Measurements from ENCODE around the gene ALG1L2.

GRCh38 chr3:130111185-130111864 lies 29.7 kb downstream of the ALG1L2 start:
- TF ChIP-seq EZH2phosphoT487 (IDR thresholded peaks at IDR 0.05; ENCODE audit: borderline replicate concordance, low read depth) (no peak), RAD21 (IDR thresholded peaks at IDR 0.05; ENCODE audit: low read length) (no peak), NFIC (IDR thresholded peaks at IDR 0.05; ENCODE audit: borderline replicate concordance) (no peak), CHD2 (IDR thresholded peaks at IDR 0.05; ENCODE audit: low read length, partially characterized antibody) (peak; percentile 32), TEAD4 (IDR thresholded peaks at IDR 0.05; ENCODE audit: borderline replicate concordance, insufficient read depth) (no peak), EP300 (IDR thresholded peaks at IDR 0.05; ENCODE audit: borderline replicate concordance in 1 of 2, low read depth in 1 of 2, low read length in 1 of 2) (no peak), SMC3 (IDR thresholded peaks at IDR 0.05; ENCODE audit: low read depth, low read length) (no peak), SIN3A (IDR thresholded peaks at IDR 0.05; ENCODE audit: borderline replicate concordance, low read depth, low read length) (no peak), MXI1 (IDR thresholded peaks at IDR 0.05; ENCODE audit: low read depth, low read length) (peak; percentile 88)
- TF ChIP-seq, protein P1, sequence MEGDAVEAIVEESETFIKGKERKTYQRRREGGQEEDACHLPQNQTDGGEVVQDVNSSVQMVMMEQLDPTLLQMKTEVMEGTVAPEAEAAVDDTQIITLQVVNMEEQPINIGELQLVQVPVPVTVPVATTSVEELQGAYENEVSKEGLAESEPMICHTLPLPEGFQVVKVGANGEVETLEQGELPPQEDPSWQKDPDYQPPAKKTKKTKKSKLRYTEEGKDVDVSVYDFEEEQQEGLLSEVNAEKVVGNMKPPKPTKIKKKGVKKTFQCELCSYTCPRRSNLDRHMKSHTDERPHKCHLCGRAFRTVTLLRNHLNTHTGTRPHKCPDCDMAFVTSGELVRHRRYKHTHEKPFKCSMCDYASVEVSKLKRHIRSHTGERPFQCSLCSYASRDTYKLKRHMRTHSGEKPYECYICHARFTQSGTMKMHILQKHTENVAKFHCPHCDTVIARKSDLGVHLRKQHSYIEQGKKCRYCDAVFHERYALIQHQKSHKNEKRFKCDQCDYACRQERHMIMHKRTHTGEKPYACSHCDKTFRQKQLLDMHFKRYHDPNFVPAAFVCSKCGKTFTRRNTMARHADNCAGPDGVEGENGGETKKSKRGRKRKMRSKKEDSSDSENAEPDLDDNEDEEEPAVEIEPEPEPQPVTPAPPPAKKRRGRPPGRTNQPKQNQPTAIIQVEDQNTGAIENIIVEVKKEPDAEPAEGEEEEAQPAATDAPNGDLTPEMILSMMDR (IDR thresholded peaks at IDR 0.05) = no peak
- TF ChIP-seq, protein P2, sequence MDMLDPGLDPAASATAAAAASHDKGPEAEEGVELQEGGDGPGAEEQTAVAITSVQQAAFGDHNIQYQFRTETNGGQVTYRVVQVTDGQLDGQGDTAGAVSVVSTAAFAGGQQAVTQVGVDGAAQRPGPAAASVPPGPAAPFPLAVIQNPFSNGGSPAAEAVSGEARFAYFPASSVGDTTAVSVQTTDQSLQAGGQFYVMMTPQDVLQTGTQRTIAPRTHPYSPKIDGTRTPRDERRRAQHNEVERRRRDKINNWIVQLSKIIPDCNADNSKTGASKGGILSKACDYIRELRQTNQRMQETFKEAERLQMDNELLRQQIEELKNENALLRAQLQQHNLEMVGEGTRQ (IDR thresholded peaks at IDR 0.05; ENCODE audit: borderline replicate concordance, low read depth, low read length) = no peak
- TF ChIP-seq, protein P3, sequence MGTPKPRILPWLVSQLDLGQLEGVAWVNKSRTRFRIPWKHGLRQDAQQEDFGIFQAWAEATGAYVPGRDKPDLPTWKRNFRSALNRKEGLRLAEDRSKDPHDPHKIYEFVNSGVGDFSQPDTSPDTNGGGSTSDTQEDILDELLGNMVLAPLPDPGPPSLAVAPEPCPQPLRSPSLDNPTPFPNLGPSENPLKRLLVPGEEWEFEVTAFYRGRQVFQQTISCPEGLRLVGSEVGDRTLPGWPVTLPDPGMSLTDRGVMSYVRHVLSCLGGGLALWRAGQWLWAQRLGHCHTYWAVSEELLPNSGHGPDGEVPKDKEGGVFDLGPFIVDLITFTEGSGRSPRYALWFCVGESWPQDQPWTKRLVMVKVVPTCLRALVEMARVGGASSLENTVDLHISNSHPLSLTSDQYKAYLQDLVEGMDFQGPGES (IDR thresholded peaks at IDR 0.05; ENCODE audit: low read depth, low read length) = no peak

Data from SK-N-SH (cell line).